Adrenal gland (tissue), 5 donors: ENCODE measurements around the gene ITGA1.

Source experiments
- CTCF ChIP-seq, 6 experiments: fragments of 450-650 bp in 4 of 6; fragments of 200-600 bp in 2 of 6; sonication (generic) in 1 of 6; IDR thresholded peaks; 1 replicate in 5 of 6; 2 replicates in 1 of 6; pipeline versions ENCODE4 v1.5.1 to v1.8.0; 2016 to 2021; ENCODE audit warnings: antibody characterized with exemption in 6 of 6, mild to moderate bottlenecking in 2 of 6, moderate library complexity in 1 of 6
- POLR2A ChIP-seq, 2 donors: fragments of 450-650 bp; IDR thresholded peaks; one replicate each; pipeline ENCODE4 v1.6.1; 2017; ENCODE audit warnings: antibody characterized with exemption in 2 of 2, mild to moderate bottlenecking in 2 of 2, moderate library complexity in 1 of 2
- donor health status: DM: no; HTN: no; CAD: no.

GRCh38 chr5:52771343-52772039 is 16.2 kb upstream of the ITGA1 start:
- no peak for TF ChIP-seq POLR2A (IDR thresholded peaks at IDR 0.05)
- TF ChIP-seq CTCF (IDR thresholded peaks at IDR 0.05), result no peak
